Measurements from ENCODE around the gene RPL41.
"Not testable (repeated sequence)": the region's sequence is repeated elsewhere in the genome, so short reads cannot be mapped to it uniquely, and the experiment has no call there.

Gene RPL41

DNA sequence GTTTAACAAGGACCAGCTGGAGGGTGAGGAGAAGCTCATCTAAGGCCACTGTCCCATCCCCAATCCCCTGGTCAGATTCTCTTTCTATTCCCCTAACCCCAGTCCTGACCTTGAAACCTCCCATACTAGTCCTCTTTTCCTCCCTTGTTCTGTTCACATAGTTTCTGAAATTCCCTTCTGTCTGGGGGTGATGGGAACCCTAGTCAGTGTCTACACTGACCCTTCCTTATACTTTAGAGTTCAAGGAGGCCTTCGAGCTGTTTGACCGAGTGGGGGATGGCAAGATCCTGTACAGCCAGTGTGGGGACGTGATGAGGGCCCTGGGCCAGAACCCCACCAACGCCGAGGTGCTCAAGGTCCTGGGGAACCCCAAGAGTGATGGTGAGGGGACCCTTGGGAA lies 38.4 kb downstream of the RPL41 start:
- no peak for DNase-seq (ENCODE audit: low spot score)

DNA sequence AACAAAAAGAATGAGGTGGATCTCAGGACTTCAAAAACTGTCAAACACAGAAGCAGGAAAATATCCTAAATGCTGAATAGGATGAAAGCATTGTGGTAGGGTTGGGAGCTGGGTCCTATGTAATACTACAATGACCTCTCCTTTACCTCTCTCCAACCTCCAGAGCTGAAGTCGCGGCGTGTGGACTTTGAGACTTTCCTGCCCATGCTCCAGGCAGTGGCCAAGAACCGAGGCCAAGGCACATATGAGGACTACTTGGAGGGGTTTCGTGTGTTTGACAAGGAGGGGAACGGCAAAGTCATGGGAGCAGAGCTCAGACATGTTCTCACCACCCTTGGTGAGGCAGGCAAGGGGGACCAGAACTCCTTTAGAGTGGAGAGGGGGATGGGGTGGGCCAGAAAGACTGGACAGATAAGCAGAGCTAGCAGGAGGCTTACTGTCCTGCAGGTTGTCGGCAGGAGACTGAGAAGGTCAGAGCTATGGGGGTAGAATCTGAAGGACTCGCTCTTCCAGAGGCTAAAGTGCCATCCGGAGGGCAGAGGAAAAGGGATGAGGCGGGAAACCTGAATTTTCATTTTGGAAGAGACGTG lies 38.9 kb downstream of the RPL41 start:
- no peak for DNase-seq (ENCODE audit: low spot score)

DNA sequence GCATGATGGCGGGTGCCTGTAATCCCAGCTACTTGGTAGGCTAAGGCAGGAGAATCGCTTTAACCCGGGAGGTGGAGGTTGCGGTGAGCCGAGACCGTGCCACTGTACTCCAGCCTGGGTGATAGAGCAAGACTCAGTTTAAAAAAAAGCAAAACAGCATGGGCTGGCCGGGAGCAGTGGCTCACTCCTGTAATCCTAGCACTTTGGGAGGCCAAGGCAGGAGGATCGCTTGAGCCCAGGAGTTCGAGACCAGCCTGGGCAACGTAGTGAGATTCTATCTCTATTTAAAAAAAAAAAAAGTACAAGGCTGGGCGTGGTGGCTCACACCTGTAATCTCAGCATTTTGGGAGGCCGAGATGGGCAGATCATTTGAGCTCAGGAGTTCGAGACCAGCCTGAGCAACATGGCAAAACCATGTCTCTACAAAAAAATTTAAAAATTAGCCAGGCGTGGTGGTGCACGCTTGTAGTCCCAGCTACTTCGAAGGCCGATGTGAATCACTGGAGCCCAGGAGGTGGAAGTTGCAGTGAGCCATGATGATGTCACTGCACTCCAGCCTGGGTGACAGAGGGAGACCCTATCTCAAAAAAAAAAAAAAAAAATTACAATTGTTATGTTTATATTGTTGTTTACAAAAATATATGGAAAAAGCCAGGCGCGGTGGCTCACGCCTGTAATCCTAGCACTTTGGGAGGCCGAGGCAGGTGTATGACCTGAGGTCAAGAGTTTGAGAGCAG lies 40.2 kb downstream of the RPL41 start:
- DNase-seq (ENCODE audit: low spot score): not testable (repeated sequence)

DNA sequence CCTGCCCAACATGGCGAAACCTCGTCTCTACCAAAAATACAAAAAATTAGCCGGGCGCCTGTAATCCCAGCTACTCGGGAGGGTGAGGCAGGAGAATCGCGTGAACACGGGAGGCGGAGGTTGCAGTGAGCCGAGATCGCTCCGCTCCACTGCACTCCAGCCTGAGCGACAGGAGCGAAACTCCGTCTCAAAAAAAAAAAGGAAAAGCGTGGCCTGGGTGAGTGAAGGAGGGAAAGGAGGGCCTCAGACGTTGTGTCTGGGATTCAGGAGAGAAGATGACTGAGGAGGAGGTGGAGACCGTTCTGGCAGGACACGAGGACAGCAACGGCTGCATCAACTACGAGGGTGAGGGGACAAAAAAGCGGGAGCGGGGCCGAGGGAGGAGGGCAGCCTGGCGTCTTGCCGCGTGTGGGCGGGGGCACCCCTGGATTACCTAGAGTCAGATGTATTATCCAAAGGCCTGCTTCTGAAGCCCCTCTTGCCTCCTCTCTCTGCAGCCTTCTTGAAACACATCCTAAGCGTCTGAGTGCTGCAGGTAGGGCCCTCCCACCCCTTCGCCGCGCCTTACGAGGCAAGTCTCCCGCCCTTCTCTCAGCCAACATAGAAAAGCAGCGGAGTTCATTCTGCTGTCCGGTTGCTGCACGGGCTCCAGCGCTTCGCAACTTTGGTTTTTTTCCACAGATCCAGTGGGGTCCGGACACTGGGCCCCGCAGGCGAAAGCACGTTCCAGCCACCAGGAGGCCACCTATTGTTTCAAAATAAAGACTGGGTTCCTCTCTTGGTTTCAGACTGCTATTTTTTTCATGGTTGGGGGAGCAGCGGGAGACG lies 41.0 kb downstream of the RPL41 start:
- peak; percentile 33 for DNase-seq (ENCODE audit: low spot score)

DNA sequence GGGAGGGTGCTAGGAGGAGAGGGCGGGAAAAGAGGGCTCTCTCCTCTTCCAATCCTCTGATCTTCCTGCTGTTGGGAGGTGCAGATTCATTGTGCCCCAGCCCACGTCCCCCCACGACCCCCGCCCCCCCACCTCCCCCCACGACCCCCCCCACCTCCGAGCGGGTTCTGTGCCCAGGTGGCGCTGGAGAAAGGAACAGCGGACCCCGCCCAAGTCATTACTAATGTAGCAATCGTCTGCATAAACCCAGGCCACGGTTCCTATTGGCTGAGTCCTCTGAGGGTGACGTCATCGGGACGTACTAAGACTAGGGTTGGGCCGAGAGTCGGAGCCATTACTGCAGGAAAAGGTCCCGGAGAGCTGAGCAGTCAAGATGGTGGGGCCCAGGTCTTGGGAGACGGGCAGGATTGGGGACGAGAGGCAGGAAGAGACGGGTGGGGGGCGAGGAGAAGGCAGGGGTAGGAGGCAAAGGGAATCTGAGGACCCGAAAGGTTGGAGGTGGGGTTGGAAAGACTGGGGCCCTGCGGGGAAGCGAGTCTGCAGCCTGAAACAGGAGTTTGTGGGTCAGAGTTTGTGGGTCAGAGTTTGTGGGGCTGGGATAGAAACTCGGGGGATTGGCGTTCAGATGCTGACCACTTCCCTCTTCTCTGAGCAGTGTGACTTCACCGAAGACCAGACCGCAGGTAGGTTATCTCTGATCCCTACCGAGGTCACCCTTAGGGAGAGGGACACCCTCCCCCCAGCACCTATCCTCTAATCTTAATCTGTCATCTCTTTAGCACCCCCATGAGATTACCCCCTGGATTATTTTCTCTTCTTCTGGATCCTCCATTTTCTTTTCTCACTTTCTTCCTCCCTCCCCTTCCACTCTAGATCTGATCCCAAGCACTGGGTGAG lies 41.8 kb downstream of the RPL41 start, which contains the start of gene MYL6:
TSS of gene MYL6 (plus strand) at position 331 of the 897 bp plus-strand sequence. CDS start at position 374, 43 bp downstream.
- peak; percentile 97 for DNase-seq (ENCODE audit: low spot score)

DNA sequence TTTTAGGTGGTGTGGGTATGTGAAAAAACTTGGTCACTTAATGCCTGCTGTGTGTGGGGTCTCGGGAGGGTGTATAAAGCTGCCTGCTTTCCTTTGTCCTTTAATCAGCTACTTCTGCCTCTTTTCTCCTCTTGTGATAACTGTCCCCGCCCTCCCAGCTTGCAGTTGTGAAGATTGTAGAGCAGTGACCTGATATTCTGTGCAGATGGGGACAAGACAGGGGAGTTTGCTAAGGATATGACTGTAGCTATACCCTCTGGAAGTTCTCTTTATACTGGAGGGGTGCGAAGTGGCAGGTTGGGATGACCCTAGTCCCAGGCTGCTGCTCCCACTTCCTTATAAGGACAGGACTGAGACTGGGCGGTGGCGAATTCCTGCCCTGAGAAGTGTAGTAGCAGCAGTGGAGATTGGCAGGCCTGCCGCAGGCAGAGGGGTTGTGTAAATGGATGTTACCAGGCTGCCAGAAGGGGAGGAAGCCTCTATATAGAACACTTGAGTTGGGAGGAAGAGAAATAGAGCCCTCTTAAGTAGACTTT lies 42.6 kb downstream of the RPL41 start:
- peak; percentile 59 for DNase-seq (ENCODE audit: low spot score)

DNA sequence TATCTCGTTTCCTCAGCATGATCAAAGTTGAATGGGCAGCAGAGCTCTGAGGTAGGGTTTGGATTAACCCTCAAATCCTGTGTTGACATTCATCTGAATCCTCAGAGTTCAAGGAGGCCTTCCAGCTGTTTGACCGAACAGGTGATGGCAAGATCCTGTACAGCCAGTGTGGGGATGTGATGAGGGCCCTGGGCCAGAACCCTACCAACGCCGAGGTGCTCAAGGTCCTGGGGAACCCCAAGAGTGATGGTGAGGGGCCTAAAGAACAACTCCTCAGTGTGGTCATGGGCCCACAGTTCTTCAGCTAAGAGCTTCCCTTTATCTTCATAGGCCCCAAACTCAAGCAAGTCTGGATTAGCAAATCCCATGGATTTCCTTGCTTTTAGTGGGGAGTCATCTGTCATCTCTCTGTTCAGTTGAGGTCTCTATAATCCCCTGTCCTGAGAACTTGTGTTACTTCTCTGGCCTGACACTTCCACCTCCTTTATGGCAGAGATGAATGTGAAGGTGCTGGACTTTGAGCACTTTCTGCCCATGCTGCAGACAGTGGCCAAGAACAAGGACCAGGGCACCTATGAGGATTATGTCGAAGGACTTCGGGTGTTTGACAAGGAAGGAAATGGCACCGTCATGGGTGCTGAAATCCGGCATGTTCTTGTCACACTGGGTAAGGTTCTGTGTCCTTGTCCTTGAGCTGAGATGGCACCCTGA lies 43.2 kb downstream of the RPL41 start:
- no peak for DNase-seq (ENCODE audit: low spot score)

DNA sequence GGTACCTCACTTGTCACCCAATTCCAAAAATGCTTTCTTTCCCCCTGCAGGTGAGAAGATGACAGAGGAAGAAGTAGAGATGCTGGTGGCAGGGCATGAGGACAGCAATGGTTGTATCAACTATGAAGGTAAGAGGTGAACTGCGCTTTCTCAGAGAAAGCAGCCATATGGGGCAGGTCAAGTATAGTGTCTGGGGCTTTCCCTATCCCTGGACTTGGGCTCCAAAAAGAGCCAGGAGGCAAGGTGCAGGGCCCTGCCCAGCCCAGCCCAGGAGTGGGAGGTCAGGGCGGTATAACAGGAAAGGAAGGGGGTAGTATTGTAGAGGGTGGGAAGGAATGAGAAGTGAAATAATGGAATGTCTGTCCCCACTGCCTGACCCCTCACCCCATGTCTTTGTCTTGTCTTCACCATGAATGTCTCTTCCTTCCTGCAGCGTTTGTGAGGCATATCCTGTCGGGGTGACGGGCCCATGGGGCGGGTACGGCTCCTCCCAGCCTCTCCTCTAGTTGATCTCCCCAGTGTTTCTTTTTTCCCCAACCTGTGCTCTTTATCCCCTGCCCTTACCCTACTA lies 43.8 kb downstream of the RPL41 start:
- no peak for DNase-seq (ENCODE audit: low spot score)

DNA sequence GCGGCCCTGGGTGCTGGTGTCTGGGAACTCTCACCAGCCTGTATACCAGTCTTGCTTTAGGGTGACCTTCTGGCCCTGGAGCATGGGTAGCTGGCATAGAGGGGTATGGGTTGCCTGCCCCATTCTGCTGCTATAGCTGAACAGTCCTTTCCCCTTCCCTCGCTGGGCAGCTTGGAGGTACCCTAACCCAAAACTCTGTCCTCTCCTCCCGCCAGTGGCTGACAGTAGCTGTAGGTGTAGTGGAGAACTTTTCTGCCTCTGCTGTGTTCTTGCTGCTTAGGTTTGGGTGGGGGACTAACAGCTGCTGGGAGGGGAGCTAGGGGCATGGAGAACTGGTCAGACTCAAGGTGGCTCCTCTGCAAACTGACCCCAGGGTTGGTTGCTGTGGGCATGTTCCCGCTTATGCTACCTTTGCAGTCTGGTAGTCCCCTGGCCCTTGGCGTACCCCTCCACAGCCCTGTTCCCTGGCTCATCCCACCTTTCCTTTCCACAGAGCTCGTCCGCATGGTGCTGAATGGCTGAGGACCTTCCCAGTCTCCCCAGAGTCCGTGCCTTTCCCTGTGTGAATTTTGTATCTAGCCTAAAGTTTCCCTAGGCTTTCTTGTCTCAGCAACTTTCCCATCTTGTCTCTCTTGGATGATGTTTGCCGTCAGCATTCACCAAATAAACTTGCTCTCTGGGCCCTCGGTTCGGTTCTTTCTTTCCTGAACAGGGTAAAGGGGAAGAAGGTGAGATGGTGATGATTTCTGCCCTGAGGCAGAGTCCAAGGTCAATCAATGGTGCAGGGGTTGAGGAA lies 44.7 kb downstream of the RPL41 start:
- DNase-seq (ENCODE audit: low spot score): no peak

DNA sequence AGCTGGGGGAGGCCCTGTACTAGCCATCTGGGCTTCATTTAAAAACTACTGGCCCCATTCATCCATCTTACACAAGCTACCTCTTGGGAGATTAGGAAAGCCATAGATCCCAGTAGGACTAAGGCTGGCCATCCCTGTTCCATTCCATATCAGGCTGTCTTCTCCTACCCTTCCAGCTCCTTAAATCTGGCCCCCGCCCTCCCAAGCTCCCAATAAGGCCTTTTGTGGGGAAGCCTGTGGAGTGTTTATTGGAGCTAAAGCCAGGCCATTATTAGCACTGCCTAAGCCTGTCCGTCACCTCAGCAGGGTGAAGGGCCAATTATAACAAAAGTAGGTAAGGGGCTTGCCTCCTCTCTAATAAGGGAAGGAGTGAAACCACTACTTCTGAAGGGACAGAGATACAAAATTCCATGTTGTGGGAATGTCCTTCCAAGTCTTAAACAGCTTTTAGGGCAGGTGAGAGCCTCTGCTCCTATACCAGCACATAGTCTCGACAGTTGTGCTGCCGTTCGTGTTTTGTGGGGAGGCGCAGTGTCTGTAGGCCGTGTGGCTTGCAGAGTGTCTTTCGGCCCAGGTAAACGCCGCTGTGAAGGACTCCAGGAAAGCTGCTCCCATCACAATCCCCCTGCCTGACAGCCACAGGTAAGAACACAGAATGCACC lies 45.4 kb downstream of the RPL41 start:
- DNase-seq (ENCODE audit: low spot score): no peak

DNA sequence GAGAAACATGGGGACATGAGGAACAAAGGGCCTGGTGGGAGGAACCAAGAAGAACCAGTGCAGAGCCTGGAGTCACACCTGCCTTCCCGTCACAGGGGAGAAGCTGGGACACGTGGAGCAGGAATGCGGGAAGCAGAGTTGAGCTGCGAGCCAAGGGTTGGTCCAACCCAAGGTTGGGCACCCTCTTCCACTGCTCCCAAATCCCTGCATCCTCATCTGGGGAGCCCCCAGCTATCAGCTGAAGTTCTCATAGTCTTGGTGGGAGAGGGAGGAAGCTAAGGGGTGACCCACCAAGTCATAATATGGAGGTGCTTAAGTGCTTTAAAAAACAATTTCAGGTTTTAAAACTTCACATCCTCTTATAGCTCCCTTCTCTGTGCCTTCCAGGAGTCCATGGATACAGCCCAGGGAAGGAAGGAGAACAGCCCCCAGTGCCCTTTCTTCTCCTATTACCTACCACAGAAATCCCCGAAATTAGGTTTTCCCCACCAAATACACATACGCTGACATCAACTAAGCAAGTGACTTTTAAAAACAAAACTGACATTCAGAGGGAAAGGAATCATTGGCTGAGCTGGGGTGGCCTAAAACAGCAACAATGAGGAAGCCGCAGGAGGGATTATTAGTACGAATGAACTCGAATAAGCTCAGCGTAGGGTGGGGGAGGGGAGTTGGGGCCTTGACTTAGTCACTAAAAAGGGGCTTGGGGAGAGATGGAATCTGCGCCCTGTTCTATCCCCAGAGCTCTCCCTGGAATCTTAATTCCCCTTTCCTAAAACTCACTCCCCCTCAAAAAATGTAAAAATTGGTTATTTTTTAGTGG lies 46.2 kb downstream of the RPL41 start:
- no peak for DNase-seq (ENCODE audit: low spot score)

DNA sequence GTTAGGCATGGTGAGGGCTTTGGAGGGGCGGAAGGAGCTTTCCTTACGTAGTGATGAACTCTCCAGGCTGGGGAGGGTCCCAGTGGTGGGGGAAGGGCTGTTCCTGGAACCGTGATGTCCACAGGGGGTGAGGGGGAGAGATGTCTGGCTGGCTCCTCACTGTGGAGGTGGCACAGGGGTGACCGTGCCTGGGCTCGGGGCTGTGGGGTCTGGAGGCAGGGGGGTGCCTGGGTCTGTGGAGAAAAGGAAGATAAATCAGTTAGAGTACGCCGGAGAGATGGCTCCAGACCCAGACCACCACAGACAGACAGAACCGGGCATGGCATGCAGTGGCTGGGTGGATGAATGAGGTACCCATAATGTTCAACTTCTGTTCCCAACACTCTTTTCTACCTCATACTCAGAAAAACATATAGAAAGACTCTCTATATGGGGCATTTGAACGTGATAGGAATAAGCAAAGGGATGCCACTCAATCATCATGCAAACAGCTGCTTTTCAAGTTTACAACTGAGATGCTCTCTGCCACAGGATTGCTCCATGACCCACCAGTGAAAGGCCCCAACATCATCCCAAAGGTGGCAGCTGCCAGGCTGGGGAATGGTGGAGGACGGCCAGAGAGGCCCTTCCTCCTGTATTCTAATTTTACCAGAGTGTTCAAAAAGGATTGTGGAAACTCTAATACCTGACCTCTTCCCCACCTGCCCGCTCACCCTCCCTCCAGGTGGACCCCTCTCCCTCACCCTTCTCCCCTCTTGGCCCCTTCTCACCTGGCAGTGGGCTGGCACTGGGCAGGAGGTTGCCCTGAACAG lies 47.3 kb downstream of the RPL41 start:
- DNase-seq (ENCODE audit: low spot score): no peak

DNA sequence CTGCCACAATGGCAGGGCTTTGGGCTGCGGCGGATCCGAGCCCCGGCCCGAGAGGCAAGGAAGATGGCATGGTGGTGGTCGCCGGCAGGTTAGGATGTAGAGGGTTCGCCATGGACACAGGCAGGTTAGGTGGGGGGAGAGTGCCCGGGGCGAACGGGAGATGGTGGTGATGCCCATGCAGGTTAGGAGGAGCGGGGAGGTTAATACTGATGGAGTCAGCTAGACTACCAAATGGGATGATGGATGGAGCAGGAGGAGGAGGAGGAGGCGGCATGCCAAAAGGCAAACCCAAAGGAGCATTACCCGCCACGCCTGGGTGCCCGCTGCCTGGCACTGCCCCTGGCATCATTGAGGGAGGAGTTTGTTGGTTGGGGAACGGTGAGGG lies 47.9 kb downstream of the RPL41 start:
- no peak for DNase-seq (ENCODE audit: low spot score)

DNA sequence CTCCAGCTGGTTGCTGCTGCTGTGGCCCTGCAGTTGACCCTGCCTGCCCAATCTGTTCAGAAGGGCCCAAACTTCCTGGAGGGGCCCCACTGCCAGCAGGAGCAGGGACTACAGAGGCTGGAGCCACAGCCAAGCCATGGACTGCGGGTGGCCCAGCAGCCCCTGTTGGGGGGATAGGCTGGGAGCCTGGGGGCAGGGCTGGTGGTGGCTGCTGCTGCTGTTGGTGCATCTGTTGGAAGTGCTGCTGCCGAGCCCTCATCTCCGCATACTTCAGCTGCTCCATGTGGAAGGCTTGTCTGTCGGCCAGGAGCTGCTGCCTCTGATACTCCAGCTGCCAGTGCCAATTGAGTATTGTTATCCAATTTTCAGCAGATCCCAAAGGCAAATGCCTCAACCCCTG lies 48.9 kb downstream of the RPL41 start:
- DNase-seq (ENCODE audit: low spot score): no peak

All from hematopoietic multipotent progenitor cell treated with erythropoietin and hydrocortisone succinate and interleukin-3 and kit ligand, for 15 days (in vitro differentiated cells).